Trophoblast cell (in vitro differentiated cells and primary cell): ENCODE measurements around the gene LAMB4.

Experiments used
- DNase-seq, 2 donors: peaks; one replicate each; pipeline ENCODE4 v3.0.0-alpha.2; 2016
- H2AFZ ChIP-seq: 2 replicates; pipeline ENCODE4 v1.6.1; 2013; ENCODE audit warnings: low read length, moderate library complexity, mild to moderate bottlenecking; ENCODE audit not compliant: insufficient read depth, poor library complexity
- H2AK5ac ChIP-seq: 2 replicates; pipeline ENCODE4 v1.6.1; 2013; ENCODE audit warnings: mild to moderate bottlenecking, low read length
- H2BK120ac ChIP-seq: 2 replicates; pipeline ENCODE4 v1.6.1; 2013; ENCODE audit warnings: low read length, mild to moderate bottlenecking, moderate library complexity; ENCODE audit not compliant: insufficient read depth, poor library complexity
- H2BK12ac ChIP-seq: 2 replicates; pipeline ENCODE4 v1.6.1; 2013; ENCODE audit warnings: mild to moderate bottlenecking, low read length, moderate library complexity
- H2BK5ac ChIP-seq: 2 replicates; pipeline ENCODE4 v1.6.1; 2013; ENCODE audit warnings: low read length, low read depth, moderate library complexity, mild to moderate bottlenecking; ENCODE audit not compliant: poor library complexity
- H3K14ac ChIP-seq: 2 replicates; pipeline ENCODE4 v1.6.1; 2013; ENCODE audit warnings: mild to moderate bottlenecking, low read length
- H3K18ac ChIP-seq: 2 replicates; pipeline ENCODE4 v1.6.1; 2013; ENCODE audit warnings: mild to moderate bottlenecking, low read length
- H3K23ac ChIP-seq: 2 replicates; pipeline ENCODE4 v1.6.1; 2013; ENCODE audit warnings: low read length
- H3K27ac ChIP-seq: 2 replicates; pipeline ENCODE4 v1.5.1; 2013; ENCODE audit warnings: low read depth, mild to moderate bottlenecking, inconsistent platforms, low read length, moderate library complexity
- H3K27me3 ChIP-seq: 2 replicates; pipeline ENCODE4 v1.6.1; 2013; ENCODE audit warnings: inconsistent platforms, mild to moderate bottlenecking, low read length, moderate library complexity; ENCODE audit not compliant: insufficient read depth
- H3K36me3 ChIP-seq, 2 experiments: 1 replicate in 1 of 2; 2 replicates in 1 of 2; pipeline ENCODE4 v1.6.1; 2013; ENCODE audit warnings: low read length in 2 of 2, mild to moderate bottlenecking in 2 of 2, moderate library complexity in 1 of 2; ENCODE audit not compliant: insufficient read depth in 2 of 2, control insufficient read depth in 1 of 2
- H3K4ac ChIP-seq: 2 replicates; pipeline ENCODE4 v1.6.1; 2013; ENCODE audit warnings: low read depth, mild to moderate bottlenecking, low read length, moderate library complexity
- H3K4me1 ChIP-seq, 2 experiments: 1 replicate in 1 of 2; 2 replicates in 1 of 2; pipeline ENCODE4 v1.6.1; 2013; ENCODE audit warnings: low read length in 2 of 2, mild to moderate bottlenecking in 2 of 2, moderate library complexity in 1 of 2; ENCODE audit not compliant: insufficient read depth in 2 of 2, control insufficient read depth in 1 of 2
- H3K4me2 ChIP-seq: 2 replicates; pipeline ENCODE4 v1.6.1; 2013; ENCODE audit warnings: inconsistent platforms, mild to moderate bottlenecking, low read length, moderate library complexity
- H3K4me3 ChIP-seq: 2 replicates; pipeline ENCODE4 v1.5.1; 2013; ENCODE audit warnings: mild to moderate bottlenecking, low read depth, low read length, inconsistent platforms
- H3K79me1 ChIP-seq: one replicate; pipeline ENCODE4 v1.6.1; 2013; ENCODE audit warnings: low read length
- H3K79me2 ChIP-seq: 2 replicates; pipeline ENCODE4 v1.6.1; 2013; ENCODE audit warnings: low read length, mild to moderate bottlenecking; ENCODE audit not compliant: control insufficient read depth, insufficient read depth, poor library complexity
- H3K9ac ChIP-seq: 2 replicates; pipeline ENCODE4 v1.6.1; 2013; ENCODE audit warnings: mild to moderate bottlenecking, low read length
- H3K9me3 ChIP-seq: 2 replicates; pipeline ENCODE4 v1.6.1; 2013; ENCODE audit warnings: low read depth, mild to moderate bottlenecking, control low read depth, inconsistent platforms, low read length; ENCODE audit not compliant: insufficient read depth
- H4K12ac ChIP-seq: 2 replicates; pipeline ENCODE4 v1.6.1; 2013; ENCODE audit warnings: low read depth, mild to moderate bottlenecking, low read length, moderate library complexity
- H4K8ac ChIP-seq: 2 replicates; pipeline ENCODE4 v1.6.1; 2013; ENCODE audit warnings: low read depth, mild to moderate bottlenecking, low read length, moderate library complexity
- H4K91ac ChIP-seq: one replicate; pipeline ENCODE4 v1.6.1; 2013; ENCODE audit warnings: low read depth, mild to moderate bottlenecking, low read length, moderate library complexity
- WGBS: extraction: QIAGEN DNeasy Blood & Tissue Kit; methylation state at CpG from one replicate; pipeline ENCODE4 v1.1.7; 2013; ENCODE audit warnings: missing lambda C conversion rate; ENCODE audit not compliant: insufficient read length, insufficient coverage; ENCODE audit errors: extremely low coverage; 5-methylcytosine and 5-hydroxymethylcytosine counted together

The LAMB4 gene

GRCh38 chr7:108008240-108008639 is 121.9 kb downstream of the LAMB4 start:
- Histone ChIP-seq H3K4me2 (no peak overlapping the region), H4K8ac (no peak overlapping the region), H3K18ac (no peak overlapping the region), H3K4me1 (peaks cover 5 to 14% of the 10 kb centered on the region in 2 experiments), H3K27ac (no peak overlapping the region), H2BK5ac (no peak overlapping the region), H3K23ac (no peak overlapping the region), H3K9me3 (no peaks in the 10 kb centered on the region), H3K36me3 (no peaks in the 10 kb centered on the region), H2AFZ (no peak overlapping the region), H3K4ac (no peak overlapping the region), H2AK5ac (no peak overlapping the region), H3K4me3 (no peak overlapping the region), H3K79me2 (no peaks in the 10 kb centered on the region), H3K9ac (no peak overlapping the region), H3K79me1 (peaks cover 6% of the 10 kb centered on the region), H3K14ac (no peak overlapping the region), H2BK120ac (no peak overlapping the region), H2BK12ac (no peak overlapping the region), H4K91ac (no peak overlapping the region), H3K27me3 (no peaks in the 10 kb centered on the region), H4K12ac (no peak overlapping the region)
- WGBS = no CpG with 5 or more reads among the region's 4 CpGs
- DNase-seq = no peak

GRCh38 chr7:108007762-108008161 is 122.4 kb downstream of the LAMB4 start:
- Histone ChIP-seq H2BK5ac (no peak overlapping the region), H2BK120ac (no peak overlapping the region), H3K14ac (no peak overlapping the region), H3K23ac (no peak overlapping the region), H2AFZ (no peak overlapping the region), H3K4me3 (no peak overlapping the region), H3K27ac (no peak overlapping the region), H2BK12ac (no peak overlapping the region), H3K79me2 (peaks cover 1% of the 10 kb centered on the region), H3K4ac (no peak overlapping the region), H3K9ac (no peak overlapping the region), H4K12ac (no peak overlapping the region), H3K4me1 (peaks cover 5 to 13% of the 10 kb centered on the region in 2 experiments), H4K8ac (no peak overlapping the region), H3K9me3 (no peaks in the 10 kb centered on the region), H3K18ac (no peak overlapping the region), H3K4me2 (no peak overlapping the region), H3K79me1 (peaks cover 11% of the 10 kb centered on the region), H2AK5ac (no peak overlapping the region), H3K27me3 (no peaks in the 10 kb centered on the region), H4K91ac (no peak overlapping the region), H3K36me3 (no peaks in the 10 kb centered on the region)
- no CpG with 5 or more reads among the region's 3 CpGs for WGBS
- no peak for DNase-seq

GRCh38 chr7:108007261-108007660 is 122.9 kb downstream of the LAMB4 start:
- no peak overlapping the region for H3K4ac ChIP-seq
- H2AK5ac ChIP-seq = no peak overlapping the region
- WGBS = no CpG with 5 or more reads among the region's 3 CpGs
- H3K4me1 ChIP-seq = peaks cover 5 to 10% of the 10 kb centered on the region in 2 experiments
- no peaks in the 10 kb centered on the region for H3K27me3 ChIP-seq
- peaks cover 16% of the 10 kb centered on the region for H3K79me1 ChIP-seq
- H2AFZ ChIP-seq = no peak overlapping the region
- no peak overlapping the region for H3K9ac ChIP-seq
- H3K79me2 ChIP-seq = peaks cover 6% of the 10 kb centered on the region
- H3K27ac ChIP-seq = no peak overlapping the region
- no peak overlapping the region for H4K91ac ChIP-seq
- no peak overlapping the region for H4K12ac ChIP-seq
- H2BK12ac ChIP-seq = no peak overlapping the region
- no peak overlapping the region for H4K8ac ChIP-seq
- H3K18ac ChIP-seq = no peak overlapping the region
- H3K23ac ChIP-seq = no peak overlapping the region
- no peaks in the 10 kb centered on the region for H3K36me3 ChIP-seq
- H3K4me3 ChIP-seq = no peak overlapping the region
- no peak overlapping the region for H2BK120ac ChIP-seq
- H3K14ac ChIP-seq = no peak overlapping the region
- H3K4me2 ChIP-seq = no peak overlapping the region
- H3K9me3 ChIP-seq = no peaks in the 10 kb centered on the region
- no peak overlapping the region for H2BK5ac ChIP-seq
- no peak for DNase-seq

- peak overlapping the region; percentile 50 for H3K27ac ChIP-seq
- peak overlapping the region; percentile 5 for H3K14ac ChIP-seq
- H3K4me3 ChIP-seq = no peak overlapping the region
- peaks cover 38% of the 10 kb centered on the region for H3K79me1 ChIP-seq
- peak overlapping the region; percentile 65 for H2BK5ac ChIP-seq
- H2AFZ ChIP-seq = no peak overlapping the region
- H3K79me2 ChIP-seq = peaks cover 20% of the 10 kb centered on the region
- H3K9me3 ChIP-seq = peaks cover 3% of the 10 kb centered on the region
- H3K4me2 ChIP-seq = peak overlapping the region; percentile 36
- no peak overlapping the region for H2AK5ac ChIP-seq
- no peak overlapping the region for H3K23ac ChIP-seq
- no peak overlapping the region for H4K12ac ChIP-seq
- H2BK120ac ChIP-seq = peak overlapping the region; percentile 60
- no CpG with 5 or more reads among the region's 13 CpGs for WGBS
- H3K27me3 ChIP-seq = no peaks in the 10 kb centered on the region
- H3K9ac ChIP-seq = no peak overlapping the region
- H2BK12ac ChIP-seq = peak overlapping the region; percentile 7
- peak overlapping the region; percentile 69 for H4K8ac ChIP-seq
- peak overlapping the region; percentile 71 for H4K91ac ChIP-seq
- peak overlapping the region; percentile 41 for H3K18ac ChIP-seq
- peaks cover 10 to 11% of the 10 kb centered on the region in 2 experiments for H3K36me3 ChIP-seq
- H3K4me1 ChIP-seq = peaks cover 9 to 10% of the 10 kb centered on the region in 2 experiments
- H3K4ac ChIP-seq = no peak overlapping the region
- DNase-seq = peak; percentile 33 to 60
These were observed 125.7 kb downstream of the LAMB4 start for GRCh38 chr7:108004220-108005142.
